Measurements from ENCODE around the gene C6orf52. TPM values are rescaled to one million over a fixed set of nuclear protein-coding genes. Genes with fewer than 3 reads are reported as not detected.

C6orf52 gene
- total and polyA plus RNA-seq, 2 donors (not counting 3 experiments of a cell fraction or from before 2014, with no cell fraction given) = 0.54 TPM; not detected in 1

DNA sequence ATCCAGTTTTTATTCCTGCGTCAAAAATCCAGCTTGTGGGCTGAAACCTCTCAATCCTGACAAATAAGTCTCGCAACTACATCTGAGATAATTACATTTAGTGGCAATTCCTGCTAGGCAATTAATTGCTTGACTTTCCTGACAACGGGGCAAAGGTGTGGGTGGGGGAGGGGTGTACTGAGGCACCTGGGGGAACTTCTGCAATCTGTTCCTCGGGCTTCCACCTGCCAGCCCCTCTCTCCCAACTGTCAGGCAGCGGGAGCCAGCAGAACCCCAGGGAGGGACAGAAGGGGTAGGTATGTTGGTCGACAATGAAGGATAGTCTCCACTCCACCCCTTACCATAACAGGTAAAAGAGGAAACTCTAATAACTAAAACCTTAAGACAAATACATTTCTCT, 6.8 kb downstream of the C6orf52 start:
- POLR2A ChIA-PET = no interaction called here
- dilution Hi-C loops (cut with MboI; ENCODE audit: extremely low pct_ligation_motif_present, low sequenced_read_pairs) = no loop called here
- no TSS peak for BruUV-seq (replicated peaks)

More for the DNA sequence above, 6.8 kb downstream of the C6orf52 start:
- no peaks in the 10 kb centered on the region for H3K36me3 ChIP-seq (ENCODE audit: control insufficient read depth in 2 of 2, extremely low read depth in 1 of 2, insufficient read depth in 2 of 2, low read length in 2 of 2)
- H3K9me3 ChIP-seq (replicated peaks; ENCODE audit: control insufficient read depth, insufficient read depth, low read length) = no peaks in the 10 kb centered on the region
- no peaks in the 10 kb centered on the region for H4K20me1 ChIP-seq (replicated peaks; ENCODE audit: control insufficient read depth, extremely low read depth, insufficient read depth, low read length)
- TF ChIP-seq CTCF (IDR thresholded peaks at IDR 0.05; ENCODE audit: extremely low read depth in 1 of 2, insufficient read depth in 1 of 2, low read depth in 1 of 2, low read length in 2 of 2) (no peak), EZH2 (IDR thresholded peaks at IDR 0.05; ENCODE audit: borderline replicate concordance, low read depth, low read length, severe bottlenecking) (no peak), POLR2AphosphoS5 (IDR thresholded peaks at IDR 0.05; ENCODE audit: insufficient read depth, low read depth, low read length) (no peak), JUN (IDR thresholded peaks at IDR 0.05; ENCODE audit: borderline replicate concordance, insufficient read depth, insufficient read length, low read depth) (no peak), MAX (IDR thresholded peaks at IDR 0.05; ENCODE audit: insufficient read depth, insufficient read length) (no peak), FOS (IDR thresholded peaks at IDR 0.05; ENCODE audit: borderline replicate concordance, insufficient read depth, low read length) (no peak), GATA2 (IDR thresholded peaks at IDR 0.05; ENCODE audit: insufficient read depth, insufficient read length, low read depth, low read length) (no peak), POLR2A (IDR thresholded peaks at IDR 0.05; ENCODE audit: low read depth, low read length) (no peak), MYC (IDR thresholded peaks at IDR 0.05; ENCODE audit: low read depth, low read length) (no peak)
- CTCF ChIA-PET = no interaction called here
- intact Hi-C loops (cut with micrococcal nuclease) = no loop called here
- no peak overlapping the region for H3K4me3 ChIP-seq (replicated peaks in 1 of 3; ENCODE audit: insufficient read depth in 1 of 3, low read depth in 1 of 3, low read length in 3 of 3)
- H3K27ac ChIP-seq (ENCODE audit: insufficient read depth, low read depth, low read length) = no peak overlapping the region
- DNase-seq (ENCODE audit: low read depth, low spot score) (no peak), FAIRE-seq (no peak)
- H3K27me3 ChIP-seq (ENCODE audit: control insufficient read depth in 2 of 2, insufficient read depth in 2 of 2, low read length in 2 of 2) = peaks cover 6 to 22% of the 10 kb centered on the region in 2 experiments
- H2AFZ ChIP-seq (ENCODE audit: low read depth, low read length) = no peak overlapping the region
- no peaks in the 10 kb centered on the region for H3K9me1 ChIP-seq (replicated peaks; ENCODE audit: control insufficient read depth, extremely low read depth, insufficient read depth, low read length)
- H3K9ac ChIP-seq (replicated peaks; ENCODE audit: extremely low read depth, insufficient read depth, low read length) = no peak overlapping the region
- H3K4me2 ChIP-seq (ENCODE audit: insufficient read depth, low read length) = no peak overlapping the region
- no peaks in the 10 kb centered on the region for H3K79me2 ChIP-seq (ENCODE audit: control insufficient read depth, insufficient read depth, low read length)
- H3K4me1 ChIP-seq (ENCODE audit: control insufficient read depth, extremely low read depth, insufficient read depth, low read length) = no peaks in the 10 kb centered on the region

Measured in endothelial cell of umbilical vein (primary cell).